Breast epithelium (tissue), 3 donors: Measurements from ENCODE around the gene MED23.

Experiments
- CTCF ChIP-seq, 3 donors: fragments of 450-650 bp; IDR thresholded peaks; one replicate each; pipeline ENCODE4 v1.5.1; 2016 to 2017; ENCODE audit warnings: antibody characterized with exemption in 3 of 3, mild to moderate bottlenecking in 3 of 3, moderate library complexity in 3 of 3
- POLR2A ChIP-seq: fragments of 450-650 bp; IDR thresholded peaks from one replicate; pipeline ENCODE4 v1.6.1; 2016; ENCODE audit warnings: antibody characterized with exemption, mild to moderate bottlenecking, moderate library complexity
- POLR2AphosphoS5 ChIP-seq, 3 donors: sonication (generic); formaldehyde crosslinking; IDR thresholded peaks; one replicate each; pipeline ENCODE4 v1.6.1; 2017; ENCODE audit warnings: antibody characterized with exemption in 3 of 3

GRCh38 chr6:131547488-131547887, 80.6 kb downstream of the MED23 start:
- no peak for TF ChIP-seq POLR2A
- TF ChIP-seq CTCF (IDR thresholded peaks at IDR 0.05), result no peak
- TF ChIP-seq POLR2AphosphoS5 (IDR thresholded peaks at IDR 0.05), result no peak
